Activated naive CD8-positive, alpha-beta T cell treated with anti-CD3 and anti-CD28 coated beads, Interleukin-2, amount 10 ng/mL, durations not matched to agents 7 days and 5 days (primary cell): ENCODE data around the gene WIPF1. TPM values are rescaled to one million over a fixed set of nuclear protein-coding genes. Genes with fewer than 3 reads are reported as not detected.

ENCODE experiments used
- ATAC-seq: fragments of 150-1000 bp; cut with Tn5 transposase; one replicate; pipeline ENCODE4 v1.10.0; 2021; ENCODE audit warnings: low read depth, moderate library complexity
- POLR2A ChIA-PET: fragments of 350-600 bp; sonication (Branson Sonifier 250); formaldehyde crosslinking; loops from one replicate; lab custom pipeline; 2021; ENCODE audit warnings: antibody characterized with exemption; lab: Charles Lee
- DNase-seq: peaks from one replicate; pipeline ENCODE4 v3.0.0; 2021
- H3K27ac Mint-ChIP-seq: one replicate; pipeline ENCODE4 v1.8.0; 2022; ENCODE audit warnings: mild to moderate bottlenecking, mixed read lengths
- H3K27me3 Mint-ChIP-seq: one replicate; pipeline ENCODE4 v1.8.0; 2022; ENCODE audit warnings: mild to moderate bottlenecking, moderate library complexity, mixed read lengths
- H3K36me3 Mint-ChIP-seq: one replicate; pipeline ENCODE4 v1.8.0; 2021; ENCODE audit warnings: mild to moderate bottlenecking, mixed read lengths
- H3K4me1 Mint-ChIP-seq: one replicate; pipeline ENCODE4 v1.8.0; 2021; ENCODE audit warnings: mixed read lengths
- H3K4me3 Mint-ChIP-seq: one replicate; pipeline ENCODE4 v1.8.0; 2022; ENCODE audit warnings: mild to moderate bottlenecking, moderate library complexity, mixed read lengths
- H3K9me3 Mint-ChIP-seq: one replicate; pipeline ENCODE4 v1.8.0; 2021; ENCODE audit warnings: mixed read lengths
- total RNA-seq, 2 experiments: library from RNA; stranded (reverse); gene quantifications; one replicate each; pipeline ENCODE4 v1.2.3, GENCODE V29; 2021

WIPF1 gene
- total RNA-seq, 2 experiments from 2014 or later = 446 to 480 TPM

DNA sequence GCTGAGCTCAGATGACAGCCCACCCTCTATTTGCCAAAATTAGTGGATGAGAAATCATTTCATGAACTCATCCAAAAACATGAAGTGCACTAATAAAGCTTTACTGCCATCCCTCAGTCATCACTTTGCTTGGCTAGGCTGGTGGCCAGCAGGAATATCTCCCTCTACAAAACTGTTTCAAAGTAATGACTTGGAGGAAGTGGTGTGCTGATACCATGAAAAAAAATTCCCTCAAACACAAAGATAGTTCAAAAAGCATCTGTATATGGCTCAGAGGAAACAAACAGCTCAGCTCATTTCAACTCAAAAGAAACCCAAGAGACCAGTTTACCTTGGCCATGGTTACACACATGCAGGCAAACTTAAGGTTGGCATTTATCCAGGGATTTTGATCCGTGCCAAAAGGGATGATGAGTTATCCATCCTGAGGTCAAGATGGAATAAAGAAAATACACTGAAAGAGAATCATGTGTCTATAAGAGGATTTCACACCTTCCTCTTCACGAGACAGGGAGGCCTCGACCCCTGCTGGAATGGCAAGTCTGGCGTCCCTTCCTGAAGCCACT is 18.4 kb upstream of the WIPF1 start:
- DNase-seq (no peak), ATAC-seq (peak; percentile 63)
- Mint-ChIP-seq H3K27ac (peak overlapping the region; percentile 83), H3K4me3 (peak overlapping the region; percentile 32), H3K4me1 (peaks cover 74% of the 10 kb centered on the region), H3K9me3 (no peaks in the 10 kb centered on the region), H3K27me3 (no peaks in the 10 kb centered on the region), H3K36me3 (peaks cover 30% of the 10 kb centered on the region)
- POLR2A ChIA-PET = interaction anchor here (1.0 to 2.5 kb wide), 7 partner anchors 16 to 72 kb away, joined by 3 to 24 read pairs (median 4); partner anchors contain the start of gene WIPF1

DNA sequence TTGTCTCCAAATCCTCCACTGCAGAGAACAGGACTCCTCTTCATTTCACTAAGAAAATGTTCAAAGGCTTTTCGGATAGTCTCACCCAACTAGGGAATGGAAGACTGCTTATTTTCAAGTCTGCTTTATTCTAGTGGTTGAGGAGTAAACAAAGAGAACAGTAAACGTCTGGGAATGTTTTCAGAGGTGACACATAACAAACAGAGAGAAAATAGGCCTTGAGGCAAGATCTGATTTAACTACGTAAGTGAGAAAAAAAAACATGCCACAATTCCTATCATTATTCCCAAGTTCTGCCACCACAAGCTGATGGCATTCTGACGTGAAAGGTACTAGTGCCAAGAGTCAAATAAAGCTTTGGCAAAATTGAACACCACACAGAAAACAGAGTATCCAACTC is 16.7 kb upstream of the WIPF1 start:
- H3K27ac Mint-ChIP-seq = no peak overlapping the region
- no peaks in the 10 kb centered on the region for H3K27me3 Mint-ChIP-seq
- no peaks in the 10 kb centered on the region for H3K9me3 Mint-ChIP-seq
- no peak overlapping the region for H3K4me3 Mint-ChIP-seq
- no peak for ATAC-seq
- H3K4me1 Mint-ChIP-seq = peaks cover 81% of the 10 kb centered on the region
- POLR2A ChIA-PET = interaction anchor here (1.1 kb wide), 1 partner anchor 18 kb away, joined by 5 read pairs; no protein-coding TSS in a partner anchor
- peaks cover 27% of the 10 kb centered on the region for H3K36me3 Mint-ChIP-seq
- no peak for DNase-seq

DNA sequence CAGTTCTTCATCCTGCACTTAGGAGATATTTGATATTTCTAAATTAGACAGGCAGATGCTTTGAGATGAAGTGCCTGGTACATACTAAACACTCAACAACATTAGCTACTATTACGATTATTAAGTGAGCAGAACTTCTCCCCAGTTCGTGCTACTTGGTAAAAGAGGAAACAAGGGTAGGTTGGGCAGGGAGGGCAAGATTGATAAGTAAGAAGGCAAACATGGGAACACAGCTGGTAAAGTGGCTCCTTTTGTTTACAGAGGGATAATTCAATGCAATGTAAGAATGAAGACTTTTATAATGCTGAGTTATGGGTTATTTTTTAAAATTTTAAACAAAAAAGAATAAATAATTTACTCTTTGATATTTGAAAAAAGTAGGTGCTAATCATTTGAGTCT is 15.9 kb upstream of the WIPF1 start:
- no peaks in the 10 kb centered on the region for H3K9me3 Mint-ChIP-seq
- H3K27ac Mint-ChIP-seq = no peak overlapping the region
- POLR2A ChIA-PET = no interaction called here
- ATAC-seq (no peak), DNase-seq (no peak)
- H3K4me3 Mint-ChIP-seq = no peak overlapping the region
- peaks cover 83% of the 10 kb centered on the region for H3K4me1 Mint-ChIP-seq
- peaks cover 27% of the 10 kb centered on the region for H3K36me3 Mint-ChIP-seq
- H3K27me3 Mint-ChIP-seq = no peaks in the 10 kb centered on the region

DNA sequence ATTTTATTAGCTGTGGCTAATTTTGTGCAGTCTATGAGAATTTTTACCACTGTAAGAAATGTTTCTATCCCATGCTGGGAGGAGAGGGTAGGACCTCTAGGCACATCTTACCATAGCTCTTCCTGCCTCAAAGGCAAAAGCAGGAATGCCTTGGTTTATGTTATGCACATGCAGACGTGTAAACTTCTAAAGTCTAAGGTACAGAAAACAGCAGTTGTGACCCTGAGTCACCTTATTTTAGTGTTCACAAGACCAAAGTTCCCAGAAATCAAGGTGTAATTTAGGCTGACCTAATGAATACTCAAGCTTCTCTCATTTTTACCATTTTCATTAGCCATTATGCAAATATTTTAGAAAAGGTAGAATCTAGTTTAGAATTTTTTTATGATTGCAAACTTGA is 15.4 kb upstream of the WIPF1 start:
- no peaks in the 10 kb centered on the region for H3K27me3 Mint-ChIP-seq
- DNase-seq = no peak
- H3K4me3 Mint-ChIP-seq = no peak overlapping the region
- peaks cover 85% of the 10 kb centered on the region for H3K4me1 Mint-ChIP-seq
- ATAC-seq = no peak
- POLR2A ChIA-PET = interaction anchor here (1.6 kb wide), 1 partner anchor 10 kb away, joined by 4 read pairs; no protein-coding TSS in a partner anchor
- H3K9me3 Mint-ChIP-seq = no peaks in the 10 kb centered on the region
- no peak overlapping the region for H3K27ac Mint-ChIP-seq
- H3K36me3 Mint-ChIP-seq = peaks cover 27% of the 10 kb centered on the region

DNA sequence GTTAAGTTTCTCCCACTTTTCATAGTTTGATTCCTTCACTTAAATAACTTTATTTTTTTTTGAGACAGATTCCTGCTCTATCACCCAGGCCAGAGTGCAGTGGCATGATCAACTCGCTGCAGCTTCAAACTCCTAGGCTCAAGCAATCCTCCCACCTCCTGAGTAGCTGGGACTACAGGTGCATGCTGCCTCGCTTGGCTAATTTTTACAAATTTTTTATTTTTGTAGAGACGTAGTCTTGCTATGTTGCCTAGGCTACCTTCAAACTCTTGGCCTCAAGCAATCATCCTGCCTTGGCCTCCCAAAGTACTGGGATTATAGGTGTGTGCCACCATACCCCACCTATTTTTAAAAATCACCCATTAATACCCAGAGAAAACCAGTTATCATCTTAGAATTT is 14.2 kb upstream of the WIPF1 start:
- H3K27ac Mint-ChIP-seq = peak overlapping the region; percentile 87
- no peaks in the 10 kb centered on the region for H3K27me3 Mint-ChIP-seq
- H3K9me3 Mint-ChIP-seq = no peaks in the 10 kb centered on the region
- POLR2A ChIA-PET = interaction anchor here (1.6 kb wide), 1 partner anchor 8 kb away, joined by 4 read pairs; no protein-coding TSS in a partner anchor
- no peak for ATAC-seq
- peaks cover 28% of the 10 kb centered on the region for H3K36me3 Mint-ChIP-seq
- no peak overlapping the region for H3K4me3 Mint-ChIP-seq
- H3K4me1 Mint-ChIP-seq = peaks cover 83% of the 10 kb centered on the region
- DNase-seq = no peak

DNA sequence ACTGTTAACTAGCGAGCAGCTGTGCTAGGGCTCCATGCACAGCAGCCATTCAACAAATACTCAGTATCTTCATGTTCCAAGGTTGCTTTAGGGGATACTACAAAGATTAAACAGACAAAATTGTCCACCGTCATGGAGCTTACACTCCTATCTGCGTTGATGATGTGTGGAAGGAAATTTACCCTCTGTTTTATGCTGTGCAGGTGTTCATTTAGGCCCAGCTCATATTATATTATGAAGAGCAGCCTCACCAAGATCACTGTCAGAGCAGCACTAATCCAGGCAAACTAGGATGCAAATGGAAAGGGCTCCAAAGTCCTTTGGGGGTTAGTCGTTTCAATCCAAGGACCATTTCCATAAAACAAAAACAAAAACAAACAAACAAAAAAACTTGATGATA is 13.4 kb upstream of the WIPF1 start:
- POLR2A ChIA-PET = interaction anchor here (0.9 to 6.0 kb wide), 5 partner anchors 12 to 71 kb away, joined by 3 to 55 read pairs (median 7); partner anchors contain the start of gene WIPF1
- Mint-ChIP-seq H3K4me3 (peak overlapping the region; percentile 71), H3K4me1 (peaks cover 84% of the 10 kb centered on the region)

DNA sequence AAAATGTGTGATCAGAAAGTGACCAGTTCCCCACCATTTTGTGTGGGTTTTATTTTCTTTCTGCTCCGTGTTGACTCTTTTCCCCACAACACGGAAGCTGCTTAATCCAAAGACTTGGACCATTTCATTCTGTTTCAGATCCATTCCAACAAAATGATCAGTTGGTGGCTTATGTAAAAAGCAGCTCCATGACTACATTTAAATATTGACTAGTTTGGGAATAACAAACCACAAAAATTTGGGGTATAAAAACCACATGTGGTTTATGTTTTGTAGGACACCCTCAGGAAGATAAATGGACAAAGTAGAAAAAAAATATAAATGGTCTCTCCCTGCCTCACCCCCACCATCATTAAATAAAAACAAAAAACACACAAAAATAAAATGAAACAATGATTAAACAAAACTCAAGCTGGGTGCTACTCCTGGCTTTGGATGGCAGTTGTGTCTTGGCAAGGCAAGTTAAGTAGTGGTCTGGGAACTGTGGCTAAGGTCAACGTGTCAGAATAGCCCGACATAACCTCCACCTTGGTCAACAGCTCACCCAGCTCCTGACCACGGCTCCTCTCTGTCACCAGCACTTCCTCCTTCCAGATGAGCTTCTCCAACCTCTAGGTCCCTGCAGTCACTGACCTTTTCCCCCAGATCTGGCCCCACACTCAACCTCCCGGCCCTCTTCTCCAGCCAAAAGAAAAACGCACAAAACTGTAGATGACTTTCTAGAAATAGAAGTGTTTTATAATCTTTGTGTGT is 12.8 kb upstream of the WIPF1 start:
- peaks cover 30% of the 10 kb centered on the region for H3K36me3 Mint-ChIP-seq

More for the DNA sequence above, 13.4 kb upstream of the WIPF1 start:
- peak; percentile 10 for ATAC-seq
- H3K9me3 Mint-ChIP-seq = no peaks in the 10 kb centered on the region
- H3K27ac Mint-ChIP-seq = peak overlapping the region; percentile 87
- H3K27me3 Mint-ChIP-seq = no peaks in the 10 kb centered on the region
- peaks cover 30% of the 10 kb centered on the region for H3K36me3 Mint-ChIP-seq
- DNase-seq = no peak

DNA sequence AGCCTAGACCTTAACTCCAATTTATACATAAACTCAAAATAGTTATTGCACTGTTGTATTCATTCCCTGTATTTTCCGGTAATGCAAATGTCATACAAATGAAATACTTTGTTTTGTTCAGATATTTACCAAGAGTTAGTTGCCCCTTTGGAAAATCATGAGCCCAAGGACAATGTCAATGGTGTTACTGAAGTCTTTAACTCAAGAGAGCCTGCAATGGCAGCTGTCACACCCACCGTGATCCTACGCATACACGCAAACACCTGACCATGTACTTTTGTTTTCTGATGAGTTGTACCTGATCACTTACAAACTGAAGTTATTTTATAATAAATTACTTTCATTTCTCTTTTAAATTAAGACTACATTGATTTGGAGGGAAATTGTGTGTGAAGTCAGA is 11.7 kb upstream of the WIPF1 start:
- Mint-ChIP-seq H3K27ac (peak overlapping the region; percentile 87), H3K9me3 (no peaks in the 10 kb centered on the region), H3K36me3 (peaks cover 28% of the 10 kb centered on the region), H3K4me3 (peak overlapping the region; percentile 16), H3K27me3 (no peaks in the 10 kb centered on the region), H3K4me1 (peaks cover 82% of the 10 kb centered on the region)
- DNase-seq (no peak), ATAC-seq (no peak)
- POLR2A ChIA-PET = interaction anchor here (0.6 to 6.0 kb wide), 7 partner anchors 9 to 74 kb away, joined by 4 to 55 read pairs (median 5); partner anchors contain the start of gene WIPF1

More for the DNA sequence above, 12.8 kb upstream of the WIPF1 start:
- H3K27me3 Mint-ChIP-seq = no peaks in the 10 kb centered on the region
- DNase-seq (no peak), ATAC-seq (peak; percentile 15)
- no peaks in the 10 kb centered on the region for H3K9me3 Mint-ChIP-seq
- POLR2A ChIA-PET = interaction anchor here (0.9 to 6.0 kb wide), 8 partner anchors 8 to 72 kb away, joined by 3 to 55 read pairs (median 5); partner anchors contain the start of gene WIPF1
- peak overlapping the region; percentile 71 for H3K4me3 Mint-ChIP-seq
- peak overlapping the region; percentile 87 for H3K27ac Mint-ChIP-seq
- peaks cover 85% of the 10 kb centered on the region for H3K4me1 Mint-ChIP-seq

DNA sequence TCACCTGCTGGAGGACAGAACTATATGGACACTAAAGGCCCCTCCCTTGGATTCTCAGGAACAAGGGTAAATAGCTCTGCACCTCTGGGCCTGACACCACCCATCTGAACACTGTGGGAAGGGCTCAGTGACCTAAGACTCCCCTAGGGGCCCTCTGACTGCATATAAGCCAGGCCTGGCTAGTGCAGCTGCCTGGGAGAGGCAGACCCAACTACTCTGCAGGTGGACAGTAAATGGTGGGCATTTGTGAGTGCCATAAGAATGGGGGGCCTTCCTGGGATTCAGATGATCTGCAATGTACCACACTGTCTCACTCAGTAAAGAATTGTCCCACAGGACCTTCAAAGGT is 11.2 kb upstream of the WIPF1 start:
- H3K9me3 Mint-ChIP-seq = no peaks in the 10 kb centered on the region
- peaks cover 24% of the 10 kb centered on the region for H3K36me3 Mint-ChIP-seq
- H3K4me1 Mint-ChIP-seq = peaks cover 80% of the 10 kb centered on the region
- ATAC-seq (peak; percentile 32), DNase-seq (no peak)
- H3K27ac Mint-ChIP-seq = peak overlapping the region; percentile 87
- POLR2A ChIA-PET = interaction anchor here (1.6 to 6.0 kb wide), 4 partner anchors 9 to 74 kb away, joined by 4 to 55 read pairs (median 22); partner anchors contain the start of gene WIPF1
- H3K4me3 Mint-ChIP-seq = peak overlapping the region; percentile 16
- no peaks in the 10 kb centered on the region for H3K27me3 Mint-ChIP-seq

DNA sequence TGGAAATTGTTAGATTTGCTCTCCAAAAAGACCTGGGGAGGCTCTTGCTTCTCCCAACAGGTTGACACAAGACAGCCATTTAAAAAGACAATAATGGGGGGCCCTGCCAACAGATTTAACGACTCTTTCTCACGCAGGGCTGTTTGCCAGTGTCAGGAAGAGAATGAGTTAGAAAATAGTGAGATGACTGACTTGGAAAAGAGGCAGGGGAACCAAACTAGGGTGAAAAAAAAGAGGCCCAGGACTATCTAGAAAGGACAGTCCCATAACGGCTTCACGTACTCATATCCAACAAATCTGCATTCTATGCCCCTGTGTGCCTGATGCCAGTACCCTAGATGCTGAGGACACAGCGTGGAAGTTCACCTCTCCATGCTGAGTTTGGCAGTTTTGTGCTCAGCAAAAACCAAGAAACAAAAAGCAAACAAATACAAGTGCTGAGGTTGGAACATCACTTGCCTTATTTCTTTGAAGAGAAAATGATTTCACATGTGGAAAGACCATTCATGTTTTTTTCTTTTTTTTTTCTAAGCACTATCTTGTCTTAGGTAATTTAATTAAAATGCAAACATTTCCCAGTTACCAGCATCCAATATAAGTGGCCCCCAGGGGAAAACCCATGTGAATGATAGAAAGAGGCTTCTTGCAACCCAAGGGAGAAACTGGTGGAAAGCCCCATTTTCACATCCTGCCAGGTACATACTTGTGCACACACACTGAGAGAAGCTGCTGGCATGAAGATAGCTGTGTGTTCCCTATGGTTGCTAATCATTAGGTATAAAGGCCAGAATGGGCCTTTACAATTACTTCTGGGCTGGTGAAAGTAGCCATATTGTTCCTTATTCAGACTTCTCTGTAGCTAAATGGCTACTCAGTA is 10.6 kb upstream of the WIPF1 start:
- peaks cover 80% of the 10 kb centered on the region for H3K4me1 Mint-ChIP-seq
- no peaks in the 10 kb centered on the region for H3K27me3 Mint-ChIP-seq
- H3K9me3 Mint-ChIP-seq = no peaks in the 10 kb centered on the region
- H3K36me3 Mint-ChIP-seq = peaks cover 25% of the 10 kb centered on the region
- ATAC-seq (peak; percentile 59), DNase-seq (no peak)
- H3K27ac Mint-ChIP-seq = peak overlapping the region; percentile 87
- H3K4me3 Mint-ChIP-seq = peak overlapping the region; percentile 56
- POLR2A ChIA-PET = interaction anchor here (1.6 to 6.0 kb wide), 4 partner anchors 10 to 75 kb away, joined by 4 to 55 read pairs (median 22); partner anchors contain the start of gene WIPF1

DNA sequence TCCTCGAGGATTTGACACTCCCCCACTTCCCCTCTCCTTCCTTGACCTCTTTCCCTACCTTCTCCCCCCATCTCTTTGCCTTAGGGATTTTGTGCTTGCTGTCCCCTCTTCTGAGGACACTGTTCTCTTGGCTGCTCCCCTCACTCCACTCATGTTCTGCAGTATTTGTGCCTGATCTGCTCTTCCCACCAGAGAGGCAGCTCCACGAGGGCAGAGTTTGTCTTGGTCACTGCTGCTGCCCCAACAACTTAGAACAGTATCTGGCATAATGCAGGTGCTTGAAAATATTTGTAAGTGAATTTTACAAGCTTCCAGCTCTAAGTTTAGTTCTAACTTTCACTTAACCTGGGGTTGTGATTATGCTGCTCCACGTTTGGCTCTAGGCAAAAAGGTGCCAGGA is 10.0 kb upstream of the WIPF1 start:
- DNase-seq (no peak), ATAC-seq (no peak)
- peak overlapping the region; percentile 56 for H3K4me3 Mint-ChIP-seq
- H3K9me3 Mint-ChIP-seq = no peaks in the 10 kb centered on the region
- peaks cover 82% of the 10 kb centered on the region for H3K4me1 Mint-ChIP-seq
- no peaks in the 10 kb centered on the region for H3K27me3 Mint-ChIP-seq
- peak overlapping the region; percentile 87 for H3K27ac Mint-ChIP-seq
- H3K36me3 Mint-ChIP-seq = peaks cover 24% of the 10 kb centered on the region
- POLR2A ChIA-PET = interaction anchor here (6.0 kb wide), 1 partner anchor 11 kb away, joined by 55 read pairs; the partner anchor contains the start of gene WIPF1

DNA sequence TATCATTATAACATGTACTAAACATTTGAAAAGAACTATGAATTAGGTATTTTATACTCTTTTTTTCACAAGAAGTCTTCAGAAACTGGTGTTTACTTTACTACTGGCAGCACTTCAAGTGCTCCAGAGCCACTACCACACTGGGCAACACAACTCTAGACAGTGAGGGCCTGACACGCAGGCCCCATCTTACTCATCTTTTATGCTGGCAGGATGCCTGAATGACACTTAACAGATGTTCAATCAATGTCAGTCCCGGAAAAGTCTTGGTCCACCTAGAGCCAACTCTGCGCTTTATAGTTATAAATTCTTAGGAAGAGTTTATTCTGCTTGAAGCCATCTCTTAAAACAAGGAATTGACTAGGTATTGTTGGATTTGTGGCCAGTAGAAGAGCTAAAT is 8.7 kb upstream of the WIPF1 start:
- no peaks in the 10 kb centered on the region for H3K27me3 Mint-ChIP-seq
- peaks cover 85% of the 10 kb centered on the region for H3K4me1 Mint-ChIP-seq
- H3K9me3 Mint-ChIP-seq = no peaks in the 10 kb centered on the region
- POLR2A ChIA-PET = interaction anchor here (1.1 to 6.0 kb wide), 2 partner anchors 9 to 77 kb away, joined by 4 to 55 read pairs; partner anchors contain the start of gene WIPF1
- peak overlapping the region; percentile 31 for H3K4me3 Mint-ChIP-seq
- H3K36me3 Mint-ChIP-seq = peaks cover 21% of the 10 kb centered on the region
- peak overlapping the region; percentile 78 for H3K27ac Mint-ChIP-seq
- DNase-seq (no peak), ATAC-seq (peak; percentile 32)
